SK-N-SH treated with all-trans-retinoic acid at 6 μM for 48 hours (cell line): ENCODE results near the gene C1QTNF4.

ENCODE experiments used
- ATAC-seq: fragments of 200-7000 bp; cut with Tn5 transposase; 3 replicates; pipeline ENCODE4 v1.9.1; 2020; ENCODE audit warnings: mild to moderate bottlenecking, moderate library complexity
- ARNTL ChIP-seq: fragments of 450-650 bp; formaldehyde crosslinking; IDR thresholded peaks from 2 replicates; pipeline ENCODE4 v1.5.0; 2020; ENCODE audit warnings: low read depth, mild to moderate bottlenecking, moderate library complexity, borderline replicate concordance
- BACH2 ChIP-seq: fragments of 250-450 bp; sonication (Bioruptor Pico); IDR thresholded peaks from 2 replicates; pipeline ENCODE4 v1.9.0; 2021; ENCODE audit warnings: mild to moderate bottlenecking, borderline replicate concordance
- CREB5 ChIP-seq: fragments of 250-450 bp; sonication (Bioruptor Pico); IDR thresholded peaks from 2 replicates; pipeline ENCODE4 v1.5.1; 2020; ENCODE audit warnings: low read depth, mild to moderate bottlenecking, moderate library complexity
- CSDC2 ChIP-seq: fragments of 250-450 bp; sonication (Bioruptor Pico); IDR thresholded peaks from 2 replicates; pipeline ENCODE4 v1.5.0; 2020; ENCODE audit warnings: mild to moderate bottlenecking, moderate library complexity
- ESRRG ChIP-seq: fragments of 250-450 bp; sonication (Bioruptor Pico); IDR thresholded peaks from 2 replicates; pipeline ENCODE4 v1.6.1; 2021; ENCODE audit warnings: mild to moderate bottlenecking
- ISL1 ChIP-seq: fragments of 250-450 bp; sonication (Bioruptor Pico); IDR thresholded peaks from 2 replicates; pipeline ENCODE4 v2.1.2; 2022; ENCODE audit warnings: mild to moderate bottlenecking, moderate library complexity
- OSR1 ChIP-seq: fragments of 250-450 bp; sonication (Bioruptor Pico); IDR thresholded peaks from 2 replicates; pipeline ENCODE4 v1.8.0; 2022; ENCODE audit warnings: moderate library complexity, mild to moderate bottlenecking, inconsistent platforms
- PPARA ChIP-seq: fragments of 250-450 bp; sonication (Bioruptor Pico); IDR thresholded peaks from 2 replicates; pipeline ENCODE4 v1.5.0; 2020; ENCODE audit warnings: mild to moderate bottlenecking, borderline replicate concordance
- RARB ChIP-seq: fragments of 250-450 bp; sonication (Bioruptor Pico); IDR thresholded peaks from 2 replicates; pipeline ENCODE4 v1.8.0; 2021; ENCODE audit warnings: mild to moderate bottlenecking, moderate library complexity
- SNAI2 ChIP-seq: fragments of 250-450 bp; sonication (Bioruptor Pico); IDR thresholded peaks from 2 replicates; pipeline ENCODE4 v1.5.0; 2020; ENCODE audit warnings: mild to moderate bottlenecking, moderate library complexity
- TCF4 ChIP-seq: fragments of 250-450 bp; sonication (Bioruptor Pico); IDR thresholded peaks from 2 replicates; pipeline ENCODE4 v1.8.0; 2021; ENCODE audit warnings: mild to moderate bottlenecking, moderate library complexity, borderline replicate concordance
- TOX ChIP-seq: fragments of 250-450 bp; sonication (Bioruptor Pico); IDR thresholded peaks from 2 replicates; pipeline ENCODE4 v1.8.0; 2021; ENCODE audit warnings: mild to moderate bottlenecking, moderate library complexity, borderline replicate concordance
- ZFP3 ChIP-seq: fragments of 250-450 bp; sonication (Bioruptor Pico); IDR thresholded peaks from 2 replicates; pipeline ENCODE4 v1.5.0; 2020; ENCODE audit warnings: mild to moderate bottlenecking, moderate library complexity
- ZFP30 ChIP-seq: fragments of 450-650 bp; formaldehyde crosslinking; IDR thresholded peaks from 2 replicates; pipeline ENCODE4 v1.5.0; 2022; ENCODE audit warnings: mild to moderate bottlenecking, moderate library complexity
- ZNF565 ChIP-seq: fragments of 450-650 bp; formaldehyde crosslinking; conservative IDR thresholded peaks from 2 replicates; pipeline ENCODE4 v1.5.0; 2020; ENCODE audit warnings: low read depth, mild to moderate bottlenecking, moderate library complexity
- ZNF70 ChIP-seq: fragments of 450-650 bp; formaldehyde crosslinking; IDR thresholded peaks from 2 replicates; pipeline ENCODE4 v1.5.0; 2020; ENCODE audit warnings: mild to moderate bottlenecking, moderate library complexity
- TF ChIP-seq, protein P1 (sequence below): fragments of 250-450 bp; sonication (Bioruptor Pico); IDR thresholded peaks from 2 replicates; pipeline ENCODE4 v1.5.0; 2020; ENCODE audit warnings: mild to moderate bottlenecking, moderate library complexity
- TF ChIP-seq, protein P2 (sequence below): fragments of 250-450 bp; sonication (Bioruptor Pico); IDR thresholded peaks from 2 replicates; pipeline ENCODE4 v1.5.1; 2021; ENCODE audit warnings: mild to moderate bottlenecking, moderate library complexity
- TF ChIP-seq, protein P3 (sequence below): fragments of 250-450 bp; sonication (Bioruptor Pico); IDR thresholded peaks from 2 replicates; pipeline ENCODE4 v1.8.0; 2021; ENCODE audit warnings: low read depth, mild to moderate bottlenecking, moderate library complexity, borderline replicate concordance
- TF ChIP-seq, protein P4 (sequence below): fragments of 250-450 bp; sonication (Bioruptor Pico); IDR thresholded peaks from 2 replicates; pipeline ENCODE4 v1.8.0; 2020; ENCODE audit warnings: mild to moderate bottlenecking, moderate library complexity, borderline replicate concordance

C1QTNF4 gene

DNA sequence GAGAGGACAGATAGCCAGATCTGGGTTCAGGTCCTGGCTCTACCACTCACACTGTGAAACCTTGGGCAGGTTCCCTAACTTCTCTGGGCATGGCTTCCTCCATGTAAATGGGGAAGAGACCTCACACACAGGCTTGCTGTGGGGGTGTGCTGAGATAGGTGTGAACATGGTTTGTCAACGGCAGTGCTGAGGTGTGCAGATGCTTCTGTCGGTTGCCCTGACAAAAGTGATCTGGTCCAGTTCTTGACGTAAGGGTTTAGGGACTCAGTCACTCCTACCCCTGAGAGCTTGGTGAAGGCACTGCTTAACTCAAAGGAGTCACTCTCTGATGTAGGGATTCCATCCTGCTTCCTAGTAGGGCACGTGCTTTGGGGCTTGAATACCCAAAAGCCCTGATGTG lies 2.0 kb downstream of the C1QTNF4 start:
- no peak for TF ChIP-seq SNAI2 (CRISPR knock-in tag)
- no peak for TF ChIP-seq PPARA
- TF ChIP-seq, protein P1, sequence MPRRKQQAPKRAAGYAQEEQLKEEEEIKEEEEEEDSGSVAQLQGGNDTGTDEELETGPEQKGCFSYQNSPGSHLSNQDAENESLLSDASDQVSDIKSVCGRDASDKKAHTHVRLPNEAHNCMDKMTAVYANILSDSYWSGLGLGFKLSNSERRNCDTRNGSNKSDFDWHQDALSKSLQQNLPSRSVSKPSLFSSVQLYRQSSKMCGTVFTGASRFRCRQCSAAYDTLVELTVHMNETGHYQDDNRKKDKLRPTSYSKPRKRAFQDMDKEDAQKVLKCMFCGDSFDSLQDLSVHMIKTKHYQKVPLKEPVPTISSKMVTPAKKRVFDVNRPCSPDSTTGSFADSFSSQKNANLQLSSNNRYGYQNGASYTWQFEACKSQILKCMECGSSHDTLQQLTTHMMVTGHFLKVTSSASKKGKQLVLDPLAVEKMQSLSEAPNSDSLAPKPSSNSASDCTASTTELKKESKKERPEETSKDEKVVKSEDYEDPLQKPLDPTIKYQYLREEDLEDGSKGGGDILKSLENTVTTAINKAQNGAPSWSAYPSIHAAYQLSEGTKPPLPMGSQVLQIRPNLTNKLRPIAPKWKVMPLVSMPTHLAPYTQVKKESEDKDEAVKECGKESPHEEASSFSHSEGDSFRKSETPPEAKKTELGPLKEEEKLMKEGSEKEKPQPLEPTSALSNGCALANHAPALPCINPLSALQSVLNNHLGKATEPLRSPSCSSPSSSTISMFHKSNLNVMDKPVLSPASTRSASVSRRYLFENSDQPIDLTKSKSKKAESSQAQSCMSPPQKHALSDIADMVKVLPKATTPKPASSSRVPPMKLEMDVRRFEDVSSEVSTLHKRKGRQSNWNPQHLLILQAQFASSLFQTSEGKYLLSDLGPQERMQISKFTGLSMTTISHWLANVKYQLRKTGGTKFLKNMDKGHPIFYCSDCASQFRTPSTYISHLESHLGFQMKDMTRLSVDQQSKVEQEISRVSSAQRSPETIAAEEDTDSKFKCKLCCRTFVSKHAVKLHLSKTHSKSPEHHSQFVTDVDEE: no peak
- TF ChIP-seq BACH2 (CRISPR knock-in tag): no peak
- no peak for TF ChIP-seq TCF4 (CRISPR knock-in tag)
- no peak for TF ChIP-seq ISL1 (CRISPR knock-in tag)
- TF ChIP-seq, protein P2, sequence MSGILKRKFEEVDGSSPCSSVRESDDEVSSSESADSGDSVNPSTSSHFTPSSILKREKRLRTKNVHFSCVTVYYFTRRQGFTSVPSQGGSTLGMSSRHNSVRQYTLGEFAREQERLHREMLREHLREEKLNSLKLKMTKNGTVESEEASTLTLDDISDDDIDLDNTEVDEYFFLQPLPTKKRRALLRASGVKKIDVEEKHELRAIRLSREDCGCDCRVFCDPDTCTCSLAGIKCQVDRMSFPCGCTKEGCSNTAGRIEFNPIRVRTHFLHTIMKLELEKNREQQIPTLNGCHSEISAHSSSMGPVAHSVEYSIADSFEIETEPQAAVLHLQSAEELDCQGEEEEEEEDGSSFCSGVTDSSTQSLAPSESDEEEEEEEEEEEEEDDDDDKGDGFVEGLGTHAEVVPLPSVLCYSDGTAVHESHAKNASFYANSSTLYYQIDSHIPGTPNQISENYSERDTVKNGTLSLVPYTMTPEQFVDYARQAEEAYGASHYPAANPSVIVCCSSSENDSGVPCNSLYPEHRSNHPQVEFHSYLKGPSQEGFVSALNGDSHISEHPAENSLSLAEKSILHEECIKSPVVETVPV (CRISPR knock-in tag): no peak
- TF ChIP-seq TOX (CRISPR knock-in tag): no peak
- TF ChIP-seq RARB (CRISPR knock-in tag): no peak
- no peak for TF ChIP-seq CSDC2 (CRISPR knock-in tag)
- no peak for TF ChIP-seq ZFP3 (CRISPR knock-in tag)
- no peak for TF ChIP-seq ARNTL
- TF ChIP-seq CREB5 (CRISPR knock-in tag): no peak
- no peak for TF ChIP-seq ZFP30 (CRISPR knock-in tag)
- TF ChIP-seq, all 23 proteins: peak for 0
- no peak for ATAC-seq

- TF ChIP-seq, protein P3, sequence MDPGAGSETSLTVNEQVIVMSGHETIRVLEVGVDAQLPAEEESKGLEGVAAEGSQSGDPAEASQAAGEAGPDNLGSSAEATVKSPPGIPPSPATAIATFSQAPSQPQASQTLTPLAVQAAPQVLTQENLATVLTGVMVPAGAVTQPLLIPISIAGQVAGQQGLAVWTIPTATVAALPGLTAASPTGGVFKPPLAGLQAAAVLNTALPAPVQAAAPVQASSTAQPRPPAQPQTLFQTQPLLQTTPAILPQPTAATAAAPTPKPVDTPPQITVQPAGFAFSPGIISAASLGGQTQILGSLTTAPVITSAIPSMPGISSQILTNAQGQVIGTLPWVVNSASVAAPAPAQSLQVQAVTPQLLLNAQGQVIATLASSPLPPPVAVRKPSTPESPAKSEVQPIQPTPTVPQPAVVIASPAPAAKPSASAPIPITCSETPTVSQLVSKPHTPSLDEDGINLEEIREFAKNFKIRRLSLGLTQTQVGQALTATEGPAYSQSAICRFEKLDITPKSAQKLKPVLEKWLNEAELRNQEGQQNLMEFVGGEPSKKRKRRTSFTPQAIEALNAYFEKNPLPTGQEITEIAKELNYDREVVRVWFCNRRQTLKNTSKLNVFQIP (CRISPR knock-in tag): no peak
- TF ChIP-seq CREB5 (CRISPR knock-in tag) (no peak), ESRRG (CRISPR knock-in tag) (no peak), OSR1 (CRISPR knock-in tag) (no peak), ARNTL (no peak), CSDC2 (CRISPR knock-in tag) (no peak), ZNF70 (CRISPR knock-in tag) (no peak), ZNF565 (CRISPR knock-in tag) (no peak), BACH2 (CRISPR knock-in tag) (no peak), TCF4 (CRISPR knock-in tag) (no peak), RARB (CRISPR knock-in tag) (no peak), ZFP3 (CRISPR knock-in tag) (no peak), TOX (CRISPR knock-in tag) (no peak)
- TF ChIP-seq, protein P2 (CRISPR knock-in tag): no peak
- TF ChIP-seq, protein P4, sequence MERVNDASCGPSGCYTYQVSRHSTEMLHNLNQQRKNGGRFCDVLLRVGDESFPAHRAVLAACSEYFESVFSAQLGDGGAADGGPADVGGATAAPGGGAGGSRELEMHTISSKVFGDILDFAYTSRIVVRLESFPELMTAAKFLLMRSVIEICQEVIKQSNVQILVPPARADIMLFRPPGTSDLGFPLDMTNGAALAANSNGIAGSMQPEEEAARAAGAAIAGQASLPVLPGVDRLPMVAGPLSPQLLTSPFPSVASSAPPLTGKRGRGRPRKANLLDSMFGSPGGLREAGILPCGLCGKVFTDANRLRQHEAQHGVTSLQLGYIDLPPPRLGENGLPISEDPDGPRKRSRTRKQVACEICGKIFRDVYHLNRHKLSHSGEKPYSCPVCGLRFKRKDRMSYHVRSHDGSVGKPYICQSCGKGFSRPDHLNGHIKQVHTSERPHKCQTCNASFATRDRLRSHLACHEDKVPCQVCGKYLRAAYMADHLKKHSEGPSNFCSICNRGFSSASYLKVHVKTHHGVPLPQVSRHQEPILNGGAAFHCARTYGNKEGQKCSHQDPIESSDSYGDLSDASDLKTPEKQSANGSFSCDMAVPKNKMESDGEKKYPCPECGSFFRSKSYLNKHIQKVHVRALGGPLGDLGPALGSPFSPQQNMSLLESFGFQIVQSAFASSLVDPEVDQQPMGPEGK: no peak
- no peak for ATAC-seq
Observed at GRCh38 chr11:47591764-47592163, 2.4 kb downstream of the C1QTNF4 start.
